ENCODE results near the gene NAALADL2.

DNA sequence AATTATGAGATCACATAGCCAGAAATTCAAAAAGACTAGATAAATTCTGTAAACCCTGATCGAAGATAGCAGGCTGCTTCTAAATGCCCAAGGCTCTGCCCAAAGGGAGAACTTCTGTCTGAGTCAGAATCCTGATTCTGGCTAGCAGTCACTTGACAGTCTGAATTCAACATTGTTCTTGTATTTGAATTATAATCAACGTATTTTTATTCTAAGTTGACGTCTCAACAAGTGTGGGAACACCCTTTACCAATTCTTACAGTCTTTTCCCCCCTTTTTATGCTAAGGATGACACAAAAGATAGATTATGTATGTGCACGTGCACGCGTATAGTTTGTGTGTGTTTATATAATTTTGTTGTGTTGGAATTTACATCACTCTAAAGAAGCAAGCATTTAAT, 552.8 kb downstream of the NAALADL2 start:
- TF ChIP-seq, protein P1, sequence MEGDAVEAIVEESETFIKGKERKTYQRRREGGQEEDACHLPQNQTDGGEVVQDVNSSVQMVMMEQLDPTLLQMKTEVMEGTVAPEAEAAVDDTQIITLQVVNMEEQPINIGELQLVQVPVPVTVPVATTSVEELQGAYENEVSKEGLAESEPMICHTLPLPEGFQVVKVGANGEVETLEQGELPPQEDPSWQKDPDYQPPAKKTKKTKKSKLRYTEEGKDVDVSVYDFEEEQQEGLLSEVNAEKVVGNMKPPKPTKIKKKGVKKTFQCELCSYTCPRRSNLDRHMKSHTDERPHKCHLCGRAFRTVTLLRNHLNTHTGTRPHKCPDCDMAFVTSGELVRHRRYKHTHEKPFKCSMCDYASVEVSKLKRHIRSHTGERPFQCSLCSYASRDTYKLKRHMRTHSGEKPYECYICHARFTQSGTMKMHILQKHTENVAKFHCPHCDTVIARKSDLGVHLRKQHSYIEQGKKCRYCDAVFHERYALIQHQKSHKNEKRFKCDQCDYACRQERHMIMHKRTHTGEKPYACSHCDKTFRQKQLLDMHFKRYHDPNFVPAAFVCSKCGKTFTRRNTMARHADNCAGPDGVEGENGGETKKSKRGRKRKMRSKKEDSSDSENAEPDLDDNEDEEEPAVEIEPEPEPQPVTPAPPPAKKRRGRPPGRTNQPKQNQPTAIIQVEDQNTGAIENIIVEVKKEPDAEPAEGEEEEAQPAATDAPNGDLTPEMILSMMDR (IDR thresholded peaks at IDR 0.05), result no peak
- TF ChIP-seq POLR2A (IDR thresholded peaks at IDR 0.05), result no peak
